ENCODE results near the gene COX17.
"Not testable (repeated sequence)": the region's sequence is repeated elsewhere in the genome, so short reads cannot be mapped to it uniquely, and the experiment has no call there.

The COX17 gene, protein sequence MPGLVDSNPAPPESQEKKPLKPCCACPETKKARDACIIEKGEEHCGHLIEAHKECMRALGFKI

DNA sequence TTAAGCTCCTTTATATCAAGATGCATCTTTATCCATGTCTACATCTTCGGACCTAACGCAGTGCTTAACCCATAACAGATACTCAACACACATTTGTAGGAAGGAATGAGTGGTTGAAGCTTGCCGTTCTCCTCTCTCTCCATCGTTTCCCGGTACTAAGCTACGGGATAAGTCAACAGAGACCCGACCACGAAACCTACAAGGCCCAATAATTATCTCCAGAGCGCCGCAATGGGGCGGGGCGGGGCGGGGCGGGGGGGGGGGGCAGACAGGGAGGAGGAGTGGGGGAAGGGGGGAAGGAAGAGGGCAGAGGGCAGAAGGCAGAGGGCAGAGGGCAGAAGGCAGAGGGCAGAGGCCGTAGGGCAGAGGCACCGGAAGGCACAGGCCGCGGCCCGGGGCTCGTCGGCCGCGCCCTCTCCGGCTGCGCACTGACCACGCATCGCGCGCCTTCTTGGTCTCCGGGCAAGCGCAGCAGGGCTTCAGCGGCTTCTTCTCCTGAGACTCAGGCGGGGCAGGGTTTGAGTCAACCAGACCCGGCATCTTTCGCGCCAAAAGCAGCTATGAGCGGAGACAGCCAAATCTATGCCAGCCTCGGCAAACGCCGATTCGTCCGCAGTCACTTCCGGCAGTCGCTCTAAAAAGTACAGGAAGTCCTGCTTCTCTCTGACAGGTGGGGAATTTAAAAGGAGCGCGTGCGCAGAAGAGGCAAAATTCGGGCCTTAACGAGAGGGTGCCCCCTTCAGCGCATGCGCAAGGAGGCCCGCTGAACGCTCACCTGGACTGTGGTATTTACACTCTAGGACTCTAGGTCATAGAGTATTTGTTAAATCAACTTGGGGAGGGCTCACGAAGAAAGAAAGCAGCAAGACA, at the start of gene COX17:
Gene COX17 (minus strand): TSS at position 636 of the 870 bp plus-strand sequence. CDS start 96 bp downstream, at position 540.
- peak; percentile 98 for DNase-seq

DNA sequence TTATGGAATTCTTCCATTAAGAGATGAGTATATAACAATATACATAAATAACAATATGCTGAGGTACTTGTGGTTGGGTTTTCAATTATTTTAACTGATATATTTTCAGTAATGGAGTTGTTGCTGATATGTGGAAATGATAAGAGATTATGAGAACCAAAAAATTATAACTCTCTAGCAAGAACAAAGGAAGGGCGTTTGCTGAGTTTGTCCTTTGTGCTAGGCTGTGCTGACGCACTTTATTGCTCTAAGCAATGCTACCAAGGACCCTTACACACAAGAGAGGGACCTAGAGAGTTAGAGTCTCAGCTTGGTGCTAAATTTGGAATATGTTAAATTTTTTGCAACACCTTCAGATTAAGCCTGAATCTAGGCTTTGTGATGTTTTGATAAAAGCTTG, 49.7 kb upstream of the COX17 start:
- no peak for DNase-seq

DNA sequence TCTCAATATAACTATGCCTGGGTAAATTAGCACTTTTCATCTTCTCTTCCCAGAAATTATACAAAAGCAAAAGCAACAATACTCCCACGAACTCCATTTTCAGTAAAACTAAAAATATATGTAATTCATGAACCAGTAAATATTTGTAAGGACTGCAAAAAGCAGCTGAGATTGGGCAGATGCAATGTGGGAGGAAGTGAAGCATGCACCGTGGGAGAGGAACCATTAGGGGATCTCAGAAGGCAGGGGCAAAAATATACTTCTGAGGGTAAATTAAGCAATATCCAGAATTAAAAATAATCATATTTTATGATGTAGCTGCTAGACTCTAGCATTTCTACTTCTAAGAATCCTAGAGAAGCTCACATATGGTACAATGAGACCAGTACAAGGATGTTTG, 45.8 kb upstream of the COX17 start:
- no peak for DNase-seq

- no peak for DNase-seq
Measured at GRCh38 chr3:119717520-119717919, 40.3 kb upstream of the COX17 start.

GRCh38 chr3:119716998-119717397, 39.8 kb upstream of the COX17 start:
- no peak for DNase-seq

GRCh38 chr3:119715105-119715504, 37.9 kb upstream of the COX17 start:
- no peak for DNase-seq

DNA sequence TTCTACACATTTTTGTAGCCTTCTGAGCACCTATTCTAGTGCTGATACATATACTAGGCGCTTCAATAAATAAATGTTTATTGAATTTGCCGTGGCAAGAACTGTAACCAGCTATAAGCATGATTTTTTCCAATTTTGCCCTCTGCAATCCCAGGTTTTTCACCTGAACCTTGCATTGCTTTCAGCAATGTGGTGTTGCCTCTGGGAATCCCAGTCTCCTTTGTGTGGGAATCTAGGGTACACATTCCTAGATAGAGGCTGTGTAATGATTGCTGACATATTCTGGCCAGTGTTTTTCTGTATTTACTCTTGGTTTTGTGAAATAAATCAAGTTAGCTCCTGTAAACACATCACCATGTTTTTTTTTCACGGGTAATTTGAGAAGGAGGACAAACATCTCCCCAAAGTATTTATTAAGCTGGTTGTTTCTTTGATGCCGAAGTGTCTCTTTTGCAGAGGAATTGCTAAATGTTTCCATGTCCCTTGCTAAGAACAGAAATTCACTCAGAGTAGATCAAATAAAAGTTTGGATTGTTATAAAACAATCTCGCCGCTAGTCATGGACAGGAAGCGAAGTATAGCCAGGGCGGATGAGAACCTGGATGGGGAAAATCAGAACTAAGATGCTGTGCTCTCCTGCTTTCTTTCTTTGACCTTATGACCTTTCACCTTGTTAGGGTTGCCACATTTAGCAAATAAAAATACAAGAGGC, 26.8 kb upstream of the COX17 start:
- no peak for DNase-seq

- DNase-seq = no peak
Measured at GRCh38 chr3:119702530-119703527, 25.6 kb upstream of the COX17 start, which contains the start of gene CFAP91. TSS of gene CFAP91 (plus strand) at chr3:119703022. CDS start at chr3:119703099, 77 bp downstream.

GRCh38 chr3:119700920-119701734, 23.9 kb upstream of the COX17 start:
- DNase-seq = no peak

DNA sequence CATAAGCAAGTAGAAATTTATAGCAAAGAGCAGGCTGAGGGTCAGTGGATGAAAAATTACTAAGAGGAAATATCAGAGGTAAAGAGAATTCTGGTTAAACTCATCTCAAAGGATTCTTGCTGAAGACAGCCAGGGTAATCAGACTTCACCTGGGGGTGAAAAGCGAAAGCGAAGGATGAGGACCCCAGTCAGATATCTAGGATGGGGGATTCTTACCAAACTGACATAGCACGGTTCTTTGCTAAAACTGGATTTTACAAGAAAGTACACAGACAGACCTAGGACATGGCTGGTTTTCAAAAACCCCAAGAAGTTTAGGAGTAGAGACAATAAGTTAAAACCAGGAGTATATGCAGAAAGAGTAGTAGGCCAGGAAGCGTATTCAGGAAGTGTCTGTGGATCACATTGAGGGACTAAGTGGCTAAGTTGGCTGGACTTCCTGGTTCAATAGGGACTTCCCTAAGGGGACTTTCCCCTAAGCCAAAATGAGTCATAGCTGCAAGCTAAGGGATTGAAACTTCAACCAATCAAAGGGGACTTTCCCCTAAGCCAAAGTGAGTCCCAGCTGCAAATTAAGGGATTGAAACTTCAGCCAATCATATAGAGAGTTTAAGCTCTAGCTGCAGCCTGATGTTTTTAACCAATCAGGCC, 23.2 kb upstream of the COX17 start:
- peak; percentile 67 for DNase-seq

DNA sequence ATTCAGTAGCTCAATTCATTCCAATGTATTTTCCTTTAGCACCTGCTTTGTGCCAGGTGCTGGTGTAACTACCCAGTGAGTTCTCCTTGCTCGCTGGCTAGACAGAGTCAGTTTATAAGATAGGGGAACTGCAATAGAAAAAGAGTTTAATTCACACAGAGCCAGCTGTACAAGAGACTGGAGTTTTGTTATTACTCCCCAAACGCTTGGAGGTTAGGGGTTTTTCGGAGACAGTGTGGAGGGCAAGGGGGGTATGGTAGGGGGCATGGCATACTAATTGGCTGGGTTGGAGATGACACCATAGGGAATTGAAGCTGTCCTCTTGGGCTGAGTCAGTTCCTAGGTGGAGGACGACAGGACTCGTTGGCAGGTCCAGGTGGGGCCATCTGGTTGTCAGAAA, 20.2 kb upstream of the COX17 start:
- DNase-seq = no peak

DNA sequence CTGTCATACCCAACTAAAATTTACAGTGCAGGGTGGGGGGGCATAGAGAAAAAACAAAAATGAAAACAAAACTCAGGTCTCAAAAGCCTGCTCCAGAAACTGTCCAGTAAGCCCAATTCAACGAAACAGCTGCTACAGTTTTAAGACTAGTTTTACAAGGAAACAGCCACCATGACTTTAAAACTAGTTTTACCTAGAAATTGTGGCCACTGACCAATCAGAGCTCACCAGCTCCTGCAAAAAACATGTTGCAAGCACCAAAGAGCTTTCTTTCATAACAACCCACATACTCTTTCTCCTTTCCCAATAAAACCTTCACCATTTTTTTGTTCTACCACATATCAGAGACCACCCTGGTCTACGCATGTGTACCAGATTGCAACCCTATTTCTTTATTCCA, 18.3 kb upstream of the COX17 start:
- peak in 1 of 2 experiments; percentile 13 for DNase-seq

GRCh38 chr3:119690043-119690656, 12.9 kb upstream of the COX17 start:
- peak; percentile 20 to 32 for DNase-seq

DNA sequence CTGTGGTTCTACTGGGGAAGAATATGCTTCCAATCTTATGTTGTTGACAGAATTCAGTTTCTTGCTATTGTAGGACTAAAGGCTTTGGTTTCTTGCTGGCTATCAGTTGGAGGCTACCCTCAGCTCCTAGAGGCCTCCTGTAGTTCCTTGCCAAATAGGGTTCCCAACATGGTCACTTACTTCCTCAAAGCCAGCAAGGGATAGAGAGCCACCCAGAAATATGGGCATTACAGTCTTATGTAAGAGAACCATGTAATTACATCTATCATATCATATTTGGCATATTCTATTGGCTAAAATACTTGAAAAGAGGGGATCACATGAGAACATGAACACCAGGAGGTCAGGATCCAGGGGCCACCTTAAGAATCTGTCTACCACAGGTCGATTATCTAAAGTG, 6.2 kb upstream of the COX17 start:
- peak; percentile 18 to 22 for DNase-seq

GRCh38 chr3:119681279-119681678, 4.1 kb upstream of the COX17 start:
- peak; percentile 56 to 66 for DNase-seq

GRCh38 chr3:119679874-119680273, 2.7 kb upstream of the COX17 start:
- DNase-seq = peak; percentile 48 to 55

GRCh38 chr3:119678209-119678608, 1.0 kb upstream of the COX17 start:
- DNase-seq = not testable (repeated sequence)

DNA sequence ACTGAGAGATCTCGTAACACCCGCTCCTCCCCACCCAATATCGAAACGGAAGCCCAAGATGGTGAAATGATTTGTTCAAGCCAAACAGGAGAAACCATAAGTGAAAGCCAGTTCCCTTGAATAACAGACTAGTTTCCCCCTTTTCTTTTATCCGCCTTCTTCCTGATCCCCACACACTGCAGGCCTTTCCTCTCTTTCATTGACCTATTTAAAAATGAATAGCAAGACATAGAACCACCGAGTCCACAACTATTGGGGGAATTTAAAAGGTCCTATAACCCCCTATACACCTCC, 382 bp upstream of the COX17 start:
- DNase-seq = no peak

DNA sequence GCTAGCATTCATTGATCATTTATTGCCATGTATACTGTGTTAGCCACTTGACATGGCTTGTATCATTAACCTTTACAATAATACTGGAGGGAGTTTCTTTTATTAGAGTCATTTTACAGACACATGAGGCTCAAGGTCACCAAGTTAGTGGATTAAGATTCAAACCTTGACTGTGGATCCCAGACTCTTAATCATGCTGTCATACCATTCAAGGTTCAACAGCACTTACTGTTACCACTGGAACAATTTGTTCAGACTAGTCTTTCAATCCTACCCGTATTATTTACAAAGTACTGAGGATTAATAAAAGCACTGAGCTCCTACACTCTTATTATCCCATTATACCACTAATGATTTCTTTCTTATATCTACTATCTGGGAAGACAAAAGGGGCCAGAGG, 1.2 kb downstream of the COX17 start:
- DNase-seq = no peak

DNA sequence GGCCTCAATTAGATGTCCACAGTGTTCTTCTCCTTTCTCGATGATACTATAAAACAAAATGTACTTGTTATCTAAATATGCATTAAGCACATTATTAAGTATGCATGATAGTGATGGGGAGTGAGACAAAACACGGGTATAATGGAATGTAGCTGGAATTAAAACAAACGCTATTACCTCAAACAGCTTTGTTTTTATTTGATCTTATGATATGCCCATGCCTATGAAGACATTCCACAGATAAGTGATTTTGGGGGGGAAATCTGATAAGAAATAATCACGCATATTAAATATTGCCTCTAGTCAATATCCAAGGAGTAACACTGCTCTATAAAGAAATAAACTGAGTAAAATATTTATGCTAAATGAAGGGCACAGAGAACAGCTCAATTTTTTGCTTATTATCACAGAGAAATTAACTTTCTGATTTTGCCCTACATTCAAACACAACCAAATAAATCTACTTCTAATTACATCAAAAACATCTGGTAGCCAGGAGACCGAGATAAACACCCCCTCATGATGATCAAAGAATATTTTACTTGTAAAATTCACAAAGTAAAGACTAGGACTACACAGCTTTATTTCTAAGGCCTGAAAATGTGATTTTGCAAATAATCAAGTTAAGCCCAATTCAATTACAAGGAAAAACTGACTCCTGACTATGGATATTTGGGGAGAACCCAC, 1.9 kb downstream of the COX17 start:
- no peak for DNase-seq
